Stomach (tissue), 4 donors: ENCODE results near the gene KLHL4.
"Not testable (repeated sequence)": the region's sequence is repeated elsewhere in the genome, so short reads cannot be mapped to it uniquely, and the experiment has no call there.

Experiments
- POLR2A ChIP-seq, 4 donors: fragments of 450-650 bp; IDR thresholded peaks; one replicate each; pipeline ENCODE4 v1.6.1; 2016; ENCODE audit warnings: antibody characterized with exemption in 4 of 4, control low read depth in 2 of 4, mild to moderate bottlenecking in 1 of 4, moderate library complexity in 1 of 4
- POLR2AphosphoS5 ChIP-seq, 3 donors: sonication (generic); formaldehyde crosslinking; IDR thresholded peaks; one replicate each; pipeline ENCODE4 v1.6.1; 2016; ENCODE audit warnings: antibody characterized with exemption in 3 of 3
- TF ChIP-seq, protein P1 (sequence below), 7 experiments: fragments of 450-650 bp in 4 of 7; fragments of 200-600 bp in 3 of 7; sonication (generic) in 3 of 7; IDR thresholded peaks; one replicate each; pipeline ENCODE4 v1.5.1; 2016 to 2019; ENCODE audit warnings: antibody characterized with exemption in 7 of 7, control low read depth in 2 of 7, mild to moderate bottlenecking in 1 of 7

DNA sequence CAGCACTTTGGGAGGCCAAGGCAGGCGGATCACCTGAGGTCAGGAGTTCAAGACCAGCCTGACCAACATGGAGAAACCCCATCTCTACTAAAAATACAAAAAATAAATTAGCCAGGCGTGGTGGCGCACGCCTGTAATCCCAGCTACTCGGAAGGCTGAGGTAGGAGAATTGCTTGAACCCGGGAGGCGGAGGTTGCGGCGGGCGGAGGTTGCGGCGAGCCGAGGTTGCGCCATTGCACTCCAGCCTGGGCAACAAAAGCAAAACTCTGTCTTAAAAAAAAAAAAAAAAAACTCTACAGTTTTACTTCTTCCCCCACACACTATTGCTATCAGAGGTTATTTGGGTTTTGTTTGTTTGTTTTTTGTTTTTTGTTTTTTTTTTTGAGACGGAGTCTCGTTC lies 38.9 kb upstream of the KLHL4 start:
- TF ChIP-seq, protein P1, sequence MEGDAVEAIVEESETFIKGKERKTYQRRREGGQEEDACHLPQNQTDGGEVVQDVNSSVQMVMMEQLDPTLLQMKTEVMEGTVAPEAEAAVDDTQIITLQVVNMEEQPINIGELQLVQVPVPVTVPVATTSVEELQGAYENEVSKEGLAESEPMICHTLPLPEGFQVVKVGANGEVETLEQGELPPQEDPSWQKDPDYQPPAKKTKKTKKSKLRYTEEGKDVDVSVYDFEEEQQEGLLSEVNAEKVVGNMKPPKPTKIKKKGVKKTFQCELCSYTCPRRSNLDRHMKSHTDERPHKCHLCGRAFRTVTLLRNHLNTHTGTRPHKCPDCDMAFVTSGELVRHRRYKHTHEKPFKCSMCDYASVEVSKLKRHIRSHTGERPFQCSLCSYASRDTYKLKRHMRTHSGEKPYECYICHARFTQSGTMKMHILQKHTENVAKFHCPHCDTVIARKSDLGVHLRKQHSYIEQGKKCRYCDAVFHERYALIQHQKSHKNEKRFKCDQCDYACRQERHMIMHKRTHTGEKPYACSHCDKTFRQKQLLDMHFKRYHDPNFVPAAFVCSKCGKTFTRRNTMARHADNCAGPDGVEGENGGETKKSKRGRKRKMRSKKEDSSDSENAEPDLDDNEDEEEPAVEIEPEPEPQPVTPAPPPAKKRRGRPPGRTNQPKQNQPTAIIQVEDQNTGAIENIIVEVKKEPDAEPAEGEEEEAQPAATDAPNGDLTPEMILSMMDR (IDR thresholded peaks at IDR 0.05) = not testable (repeated sequence)
- not testable (repeated sequence) for TF ChIP-seq POLR2AphosphoS5, POLR2A (IDR thresholded peaks at IDR 0.05)
